ENCODE results near the gene FKBP15. TPM values are rescaled to one million over a fixed set of nuclear protein-coding genes. Genes with fewer than 3 reads are reported as not detected.

The FKBP15 gene
- total and polyA plus RNA-seq, 2 of the 13 experiments (the other 11 are each of a cell fraction or from before 2014, with no cell fraction given) = 12.3 to 18.6 TPM

DNA sequence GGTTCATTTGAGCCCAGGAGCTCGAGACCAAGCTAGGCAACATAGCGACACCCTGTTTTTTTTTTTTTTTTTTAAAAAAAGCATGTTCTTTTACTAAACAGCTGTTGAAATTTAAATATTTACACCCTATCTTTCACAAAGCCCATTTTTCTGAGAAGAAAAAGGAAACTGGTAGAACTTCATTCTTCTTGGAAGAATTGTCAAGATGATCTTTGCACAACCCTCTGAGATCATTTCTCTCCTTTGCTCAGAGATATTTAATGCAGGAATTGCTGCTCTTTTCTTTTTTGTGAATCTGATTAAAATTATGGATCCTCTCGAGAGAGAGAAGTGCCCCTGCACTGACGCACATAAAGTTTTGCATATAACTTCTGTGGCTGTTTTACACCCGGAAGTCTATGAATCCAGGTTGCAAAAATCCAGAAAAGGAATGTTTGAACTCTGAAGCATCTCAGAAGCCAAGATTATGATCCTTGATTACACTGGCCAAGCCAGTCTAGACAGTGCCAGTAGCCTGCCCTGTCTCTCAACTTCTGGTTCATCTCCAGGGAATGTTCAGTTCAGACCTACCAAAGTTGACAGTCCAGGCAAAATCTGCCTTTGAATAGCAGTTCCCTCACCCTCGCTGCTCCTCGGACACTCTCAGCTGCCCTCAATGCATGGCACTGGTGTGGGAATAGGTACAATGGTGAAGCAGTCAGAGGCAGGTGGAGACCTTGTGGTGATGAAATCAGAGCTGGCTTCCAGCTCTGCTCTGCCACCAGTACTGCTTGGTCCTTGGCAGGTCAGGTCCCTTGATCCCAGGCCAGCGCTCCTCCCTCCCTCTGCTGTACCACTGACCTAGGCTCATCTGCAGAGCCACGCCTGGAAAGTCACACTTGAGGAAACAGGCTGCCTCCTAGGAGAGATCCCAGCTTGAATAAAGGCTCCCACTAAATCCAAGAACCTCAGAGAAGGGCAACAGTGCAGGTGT is 83.6 kb downstream of the FKBP15 start (continued):
- TF ChIP-seq IKZF1 (IDR thresholded peaks at IDR 0.05) (no peak), KAT8 (CRISPR knock-in tag; IDR thresholded peaks at IDR 0.05) (no peak), ZNF607 (CRISPR knock-in tag; IDR thresholded peaks at IDR 0.05; ENCODE audit: borderline replicate concordance) (no peak), TCF7 (IDR thresholded peaks at IDR 0.05; ENCODE audit: low read depth) (no peak), SOX13 (IDR thresholded peaks at IDR 0.05) (no peak), SOX13 (CRISPR knock-in tag; conservative IDR thresholded peaks at IDR 0.05 in 1 of 2, IDR thresholded peaks at IDR 0.05 in 1 of 2) (peak in 1 of 2 experiments; percentile 57; a peak in 1 of 4 replicates), AGO2 (optimal IDR thresholded peaks at IDR 0.05; ENCODE audit: low read depth, low read length) (no peak), SOX6 (IDR thresholded peaks at IDR 0.05) (no peak), SOX6 (CRISPR knock-in tag; IDR thresholded peaks at IDR 0.05) (peak; percentile 32), ATF1 (CRISPR knock-in tag; IDR thresholded peaks at IDR 0.05) (no peak), HMG20A (CRISPR knock-in tag; IDR thresholded peaks at IDR 0.05; ENCODE audit: borderline replicate concordance) (no peak), CC2D1A (CRISPR knock-in tag; IDR thresholded peaks at IDR 0.05) (no peak), ZFP37 (CRISPR knock-in tag; IDR thresholded peaks at IDR 0.05; ENCODE audit: borderline replicate concordance) (no peak), ZNF30 (CRISPR knock-in tag; IDR thresholded peaks at IDR 0.05) (no peak), ZNF12 (CRISPR knock-in tag; IDR thresholded peaks at IDR 0.05) (peak; percentile 25; the same call in 1 of the 2 replicates), SP2 (CRISPR knock-in tag; IDR thresholded peaks at IDR 0.05) (no peak), CEBPB (IDR thresholded peaks at IDR 0.05; ENCODE audit: borderline replicate concordance, low read depth, low read length) (peak; percentile 57; the same call in 1 of the 2 replicates), ZNF776 (CRISPR knock-in tag; IDR thresholded peaks at IDR 0.05) (no peak), GABPA (IDR thresholded peaks at IDR 0.05; ENCODE audit: low read depth, low read length) (no peak), GABPA (CRISPR knock-in tag; IDR thresholded peaks at IDR 0.05; ENCODE audit: low read depth) (no peak), GATA4 (IDR thresholded peaks at IDR 0.05; ENCODE audit: borderline replicate concordance, low read depth) (no peak), ZNF768 (CRISPR knock-in tag; IDR thresholded peaks at IDR 0.05) (no peak), MIER2 (CRISPR knock-in tag; IDR thresholded peaks at IDR 0.05) (no peak), KDM6A (CRISPR knock-in tag; IDR thresholded peaks at IDR 0.05; ENCODE audit: low read depth) (no peak), KDM3A (CRISPR knock-in tag; IDR thresholded peaks at IDR 0.05; ENCODE audit: low read depth) (no peak)
- TF ChIP-seq, protein P1, sequence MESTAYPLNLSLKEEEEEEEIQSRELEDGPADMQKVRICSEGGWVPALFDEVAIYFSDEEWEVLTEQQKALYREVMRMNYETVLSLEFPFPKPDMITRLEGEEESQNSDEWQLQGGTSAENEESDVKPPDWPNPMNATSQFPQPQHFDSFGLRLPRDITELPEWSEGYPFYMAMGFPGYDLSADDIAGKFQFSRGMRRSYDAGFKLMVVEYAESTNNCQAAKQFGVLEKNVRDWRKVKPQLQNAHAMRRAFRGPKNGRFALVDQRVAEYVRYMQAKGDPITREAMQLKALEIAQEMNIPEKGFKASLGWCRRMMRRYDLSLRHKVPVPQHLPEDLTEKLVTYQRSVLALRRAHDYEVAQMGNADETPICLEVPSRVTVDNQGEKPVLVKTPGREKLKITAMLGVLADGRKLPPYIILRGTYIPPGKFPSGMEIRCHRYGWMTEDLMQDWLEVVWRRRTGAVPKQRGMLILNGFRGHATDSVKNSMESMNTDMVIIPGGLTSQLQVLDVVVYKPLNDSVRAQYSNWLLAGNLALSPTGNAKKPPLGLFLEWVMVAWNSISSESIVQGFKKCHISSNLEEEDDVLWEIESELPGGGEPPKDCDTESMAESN (CRISPR knock-in tag; conservative IDR thresholded peaks at IDR 0.05) = no peak
- TF ChIP-seq, protein P2, sequence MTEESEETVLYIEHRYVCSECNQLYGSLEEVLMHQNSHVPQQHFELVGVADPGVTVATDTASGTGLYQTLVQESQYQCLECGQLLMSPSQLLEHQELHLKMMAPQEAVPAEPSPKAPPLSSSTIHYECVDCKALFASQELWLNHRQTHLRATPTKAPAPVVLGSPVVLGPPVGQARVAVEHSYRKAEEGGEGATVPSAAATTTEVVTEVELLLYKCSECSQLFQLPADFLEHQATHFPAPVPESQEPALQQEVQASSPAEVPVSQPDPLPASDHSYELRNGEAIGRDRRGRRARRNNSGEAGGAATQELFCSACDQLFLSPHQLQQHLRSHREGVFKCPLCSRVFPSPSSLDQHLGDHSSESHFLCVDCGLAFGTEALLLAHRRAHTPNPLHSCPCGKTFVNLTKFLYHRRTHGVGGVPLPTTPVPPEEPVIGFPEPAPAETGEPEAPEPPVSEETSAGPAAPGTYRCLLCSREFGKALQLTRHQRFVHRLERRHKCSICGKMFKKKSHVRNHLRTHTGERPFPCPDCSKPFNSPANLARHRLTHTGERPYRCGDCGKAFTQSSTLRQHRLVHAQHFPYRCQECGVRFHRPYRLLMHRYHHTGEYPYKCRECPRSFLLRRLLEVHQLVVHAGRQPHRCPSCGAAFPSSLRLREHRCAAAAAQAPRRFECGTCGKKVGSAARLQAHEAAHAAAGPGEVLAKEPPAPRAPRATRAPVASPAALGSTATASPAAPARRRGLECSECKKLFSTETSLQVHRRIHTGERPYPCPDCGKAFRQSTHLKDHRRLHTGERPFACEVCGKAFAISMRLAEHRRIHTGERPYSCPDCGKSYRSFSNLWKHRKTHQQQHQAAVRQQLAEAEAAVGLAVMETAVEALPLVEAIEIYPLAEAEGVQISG (CRISPR knock-in tag; IDR thresholded peaks at IDR 0.05) = peak; percentile 21; the same call in 1 of the 2 replicates
- TF ChIP-seq, protein P3, sequence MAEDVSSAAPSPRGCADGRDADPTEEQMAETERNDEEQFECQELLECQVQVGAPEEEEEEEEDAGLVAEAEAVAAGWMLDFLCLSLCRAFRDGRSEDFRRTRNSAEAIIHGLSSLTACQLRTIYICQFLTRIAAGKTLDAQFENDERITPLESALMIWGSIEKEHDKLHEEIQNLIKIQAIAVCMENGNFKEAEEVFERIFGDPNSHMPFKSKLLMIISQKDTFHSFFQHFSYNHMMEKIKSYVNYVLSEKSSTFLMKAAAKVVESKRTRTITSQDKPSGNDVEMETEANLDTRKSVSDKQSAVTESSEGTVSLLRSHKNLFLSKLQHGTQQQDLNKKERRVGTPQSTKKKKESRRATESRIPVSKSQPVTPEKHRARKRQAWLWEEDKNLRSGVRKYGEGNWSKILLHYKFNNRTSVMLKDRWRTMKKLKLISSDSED (CRISPR knock-in tag; IDR thresholded peaks at IDR 0.05) = no peak

Data from HepG2 (cell line).